Neural cell (in vitro differentiated cells): ENCODE data around the gene LRMDA. TPM values are rescaled to one million over a fixed set of nuclear protein-coding genes. Genes with fewer than 3 reads are reported as not detected.

ENCODE experiments used
- H2AFZ ChIP-seq: fragments of 200-600, 300-800 bp; sonication (generic), shearing (Covaris generic); 2 replicates; pipeline ENCODE4 v1.6.0; 2014; ENCODE audit warnings: low read depth, mild to moderate bottlenecking, antibody characterized with exemption, low read length, moderate library complexity
- H3F3A ChIP-seq: fragments of 200-600 bp; shearing (Covaris generic); 2 replicates; pipeline ENCODE4 v1.6.1; 2016; ENCODE audit warnings: mild to moderate bottlenecking, moderate library complexity, mixed read lengths, antibody characterized with exemption, low read length; ENCODE audit not compliant: insufficient read depth, poor library complexity, severe bottlenecking
- H3K27ac ChIP-seq: fragments of 200-600, 300-800 bp; sonication (generic), shearing (Covaris generic); 2 replicates; pipeline ENCODE4 v1.5.1; 2014; ENCODE audit warnings: mild to moderate bottlenecking, low read length, moderate library complexity
- H3K27me3 ChIP-seq: fragments of 300-800, 200-600 bp; sonication (generic), shearing (Covaris generic); 2 replicates; pipeline ENCODE4 v1.6.0; 2014; ENCODE audit warnings: mild to moderate bottlenecking, low read depth, low read length, moderate library complexity; ENCODE audit not compliant: insufficient read depth
- H3K36me3 ChIP-seq: fragments of 300-800, 200-600 bp; sonication (generic), shearing (Covaris generic); 2 replicates; pipeline ENCODE4 v1.5.1; 2014; ENCODE audit warnings: mild to moderate bottlenecking, antibody characterized with exemption, low read length, moderate library complexity; ENCODE audit not compliant: insufficient read depth
- H3K4me2 ChIP-seq: fragments of 300-800, 200-600 bp; sonication (generic), shearing (Covaris generic); 2 replicates; pipeline ENCODE4 v1.6.0; 2014; ENCODE audit warnings: mild to moderate bottlenecking, low read length
- H3K4me3 ChIP-seq: fragments of 300-800, 200-600 bp; sonication (generic), shearing (Covaris generic); 2 replicates; pipeline ENCODE4 v1.5.1; 2014; ENCODE audit warnings: mild to moderate bottlenecking, low read length, moderate library complexity
- H3K79me2 ChIP-seq: fragments of 200-600 bp; shearing (Covaris generic); replicated peaks from 2 replicates; pipeline ENCODE4 v1.6.0; 2014; ENCODE audit warnings: mild to moderate bottlenecking, low read length, moderate library complexity; ENCODE audit not compliant: insufficient read depth
- H3K9ac ChIP-seq: fragments of 300-800, 200-600 bp; sonication (generic), shearing (Covaris generic); 2 replicates; pipeline ENCODE4 v1.6.1; 2016; ENCODE audit warnings: mild to moderate bottlenecking, low read length, mixed read lengths
- H3K9me2 ChIP-seq: fragments of 200-600 bp; shearing (Covaris generic); 2 replicates; pipeline ENCODE4 v1.6.1; 2016; ENCODE audit warnings: mild to moderate bottlenecking, low read length, mixed read lengths; ENCODE audit not compliant: insufficient read depth
- H3K9me3 ChIP-seq: fragments of 200-600, 300-800 bp; sonication (generic), shearing (Covaris generic); 2 replicates; pipeline ENCODE4 v1.6.1; 2016; ENCODE audit warnings: mild to moderate bottlenecking, mixed run types, low read length, moderate library complexity, mixed read lengths
- H4K20me1 ChIP-seq: fragments of 200-600 bp; shearing (Covaris generic); 2 replicates; pipeline ENCODE4 v1.6.1; 2016; ENCODE audit warnings: mild to moderate bottlenecking, mixed run types; ENCODE audit not compliant: insufficient read depth
- EP300 ChIP-seq: fragments of 450-650 bp; conservative IDR thresholded peaks from 2 replicates; pipeline ENCODE4 v1.6.1; 2014; ENCODE audit warnings: antibody characterized with exemption, mild to moderate bottlenecking, moderate library complexity; ENCODE audit not compliant: poor library complexity, severe bottlenecking
- EZH2 ChIP-seq: fragments of 200-600, 300-800 bp; shearing (Covaris generic), sonication (generic); IDR thresholded peaks from 2 replicates; pipeline ENCODE4 v1.6.1; 2014; ENCODE audit warnings: antibody characterized with exemption, low read length, borderline replicate concordance, mild to moderate bottlenecking; ENCODE audit not compliant: insufficient read depth, poor library complexity, severe bottlenecking
- MXI1 ChIP-seq: fragments of 450-650 bp; conservative IDR thresholded peaks from 2 replicates; pipeline ENCODE4 v1.6.1; 2014; ENCODE audit warnings: antibody characterized with exemption, mild to moderate bottlenecking; ENCODE audit not compliant: poor library complexity, severe bottlenecking
- POLR2AphosphoS5 ChIP-seq: IDR thresholded peaks from 2 replicates; pipeline ENCODE4 v1.6.1; 2012
- RAD21 ChIP-seq: fragments of 450-650 bp; conservative IDR thresholded peaks from 2 replicates; pipeline ENCODE4 v1.6.1; 2014; ENCODE audit warnings: antibody characterized with exemption, mild to moderate bottlenecking, moderate library complexity
- SMC3 ChIP-seq: fragments of 450-650 bp; conservative IDR thresholded peaks from 2 replicates; pipeline ENCODE4 v1.6.1; 2014; ENCODE audit warnings: antibody characterized with exemption, mild to moderate bottlenecking, moderate library complexity; ENCODE audit not compliant: poor library complexity
- TAF1 ChIP-seq: IDR thresholded peaks from 2 replicates; pipeline ENCODE4 v1.6.1; 2012; ENCODE audit warnings: low read depth
- polyA plus RNA-seq: library from polyadenylated mRNA; depleted of rRNA; stranded (reverse); fragments of >200 nt; gene quantifications from 2 replicates; pipeline ENCODE4 v1.2.3, GENCODE V29; 2014
- TF ChIP-seq, protein P1 (sequence below): fragments of 450-650 bp; IDR thresholded peaks from 2 replicates; pipeline ENCODE4 v1.5.1; 2014; ENCODE audit warnings: antibody characterized with exemption, mild to moderate bottlenecking, moderate library complexity; ENCODE audit not compliant: poor library complexity, severe bottlenecking
- TF ChIP-seq, protein P2 (sequence below): IDR thresholded peaks from 2 replicates; pipeline ENCODE4 v1.6.1; 2012; ENCODE audit warnings: borderline replicate concordance

Gene LRMDA
- polyA plus RNA-seq, 1 donor from 2014 or later: 5.6 TPM

DNA sequence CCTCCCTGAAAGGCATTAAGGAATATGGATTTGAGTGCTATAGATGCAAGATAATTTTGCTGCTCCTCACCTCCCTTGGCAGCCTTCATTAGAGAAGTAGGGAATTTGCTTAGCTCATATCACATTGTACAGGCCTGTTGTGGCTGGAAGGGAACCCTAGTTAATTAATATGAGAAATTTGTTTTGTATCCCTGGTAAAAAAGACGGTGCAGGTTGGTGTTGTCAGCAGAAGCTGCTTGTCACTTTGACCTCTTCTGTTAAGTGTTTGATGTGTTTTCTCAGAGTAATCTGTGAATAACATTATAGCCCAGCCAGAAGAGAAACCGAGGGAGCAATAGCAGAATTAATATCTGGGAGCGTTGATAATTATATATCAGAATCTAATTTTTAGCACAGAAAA lies 278.4 kb downstream of the LRMDA start:
- H4K20me1 ChIP-seq: no peaks in the 10 kb centered on the region
- H3K27ac ChIP-seq: no peak overlapping the region
- H3K9me3 ChIP-seq: no peaks in the 10 kb centered on the region
- H3K9me2 ChIP-seq: no peaks in the 10 kb centered on the region
- TF ChIP-seq MXI1 (no peak), EP300 (no peak), SMC3 (no peak), POLR2AphosphoS5 (no peak), EZH2 (no peak), RAD21 (no peak), TAF1 (no peak)
- TF ChIP-seq, protein P1, sequence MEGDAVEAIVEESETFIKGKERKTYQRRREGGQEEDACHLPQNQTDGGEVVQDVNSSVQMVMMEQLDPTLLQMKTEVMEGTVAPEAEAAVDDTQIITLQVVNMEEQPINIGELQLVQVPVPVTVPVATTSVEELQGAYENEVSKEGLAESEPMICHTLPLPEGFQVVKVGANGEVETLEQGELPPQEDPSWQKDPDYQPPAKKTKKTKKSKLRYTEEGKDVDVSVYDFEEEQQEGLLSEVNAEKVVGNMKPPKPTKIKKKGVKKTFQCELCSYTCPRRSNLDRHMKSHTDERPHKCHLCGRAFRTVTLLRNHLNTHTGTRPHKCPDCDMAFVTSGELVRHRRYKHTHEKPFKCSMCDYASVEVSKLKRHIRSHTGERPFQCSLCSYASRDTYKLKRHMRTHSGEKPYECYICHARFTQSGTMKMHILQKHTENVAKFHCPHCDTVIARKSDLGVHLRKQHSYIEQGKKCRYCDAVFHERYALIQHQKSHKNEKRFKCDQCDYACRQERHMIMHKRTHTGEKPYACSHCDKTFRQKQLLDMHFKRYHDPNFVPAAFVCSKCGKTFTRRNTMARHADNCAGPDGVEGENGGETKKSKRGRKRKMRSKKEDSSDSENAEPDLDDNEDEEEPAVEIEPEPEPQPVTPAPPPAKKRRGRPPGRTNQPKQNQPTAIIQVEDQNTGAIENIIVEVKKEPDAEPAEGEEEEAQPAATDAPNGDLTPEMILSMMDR: no peak
- TF ChIP-seq, protein P2, sequence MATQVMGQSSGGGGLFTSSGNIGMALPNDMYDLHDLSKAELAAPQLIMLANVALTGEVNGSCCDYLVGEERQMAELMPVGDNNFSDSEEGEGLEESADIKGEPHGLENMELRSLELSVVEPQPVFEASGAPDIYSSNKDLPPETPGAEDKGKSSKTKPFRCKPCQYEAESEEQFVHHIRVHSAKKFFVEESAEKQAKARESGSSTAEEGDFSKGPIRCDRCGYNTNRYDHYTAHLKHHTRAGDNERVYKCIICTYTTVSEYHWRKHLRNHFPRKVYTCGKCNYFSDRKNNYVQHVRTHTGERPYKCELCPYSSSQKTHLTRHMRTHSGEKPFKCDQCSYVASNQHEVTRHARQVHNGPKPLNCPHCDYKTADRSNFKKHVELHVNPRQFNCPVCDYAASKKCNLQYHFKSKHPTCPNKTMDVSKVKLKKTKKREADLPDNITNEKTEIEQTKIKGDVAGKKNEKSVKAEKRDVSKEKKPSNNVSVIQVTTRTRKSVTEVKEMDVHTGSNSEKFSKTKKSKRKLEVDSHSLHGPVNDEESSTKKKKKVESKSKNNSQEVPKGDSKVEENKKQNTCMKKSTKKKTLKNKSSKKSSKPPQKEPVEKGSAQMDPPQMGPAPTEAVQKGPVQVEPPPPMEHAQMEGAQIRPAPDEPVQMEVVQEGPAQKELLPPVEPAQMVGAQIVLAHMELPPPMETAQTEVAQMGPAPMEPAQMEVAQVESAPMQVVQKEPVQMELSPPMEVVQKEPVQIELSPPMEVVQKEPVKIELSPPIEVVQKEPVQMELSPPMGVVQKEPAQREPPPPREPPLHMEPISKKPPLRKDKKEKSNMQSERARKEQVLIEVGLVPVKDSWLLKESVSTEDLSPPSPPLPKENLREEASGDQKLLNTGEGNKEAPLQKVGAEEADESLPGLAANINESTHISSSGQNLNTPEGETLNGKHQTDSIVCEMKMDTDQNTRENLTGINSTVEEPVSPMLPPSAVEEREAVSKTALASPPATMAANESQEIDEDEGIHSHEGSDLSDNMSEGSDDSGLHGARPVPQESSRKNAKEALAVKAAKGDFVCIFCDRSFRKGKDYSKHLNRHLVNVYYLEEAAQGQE: no peak
- no peak overlapping the region for H2AFZ ChIP-seq
- H3K9ac ChIP-seq: no peak overlapping the region
- no peak overlapping the region for H3K4me3 ChIP-seq
- no peaks in the 10 kb centered on the region for H3K79me2 ChIP-seq
- H3F3A ChIP-seq: peaks cover 3% of the 10 kb centered on the region
- H3K27me3 ChIP-seq: no peaks in the 10 kb centered on the region
- H3K4me2 ChIP-seq: no peak overlapping the region
- H3K36me3 ChIP-seq: no peaks in the 10 kb centered on the region

DNA sequence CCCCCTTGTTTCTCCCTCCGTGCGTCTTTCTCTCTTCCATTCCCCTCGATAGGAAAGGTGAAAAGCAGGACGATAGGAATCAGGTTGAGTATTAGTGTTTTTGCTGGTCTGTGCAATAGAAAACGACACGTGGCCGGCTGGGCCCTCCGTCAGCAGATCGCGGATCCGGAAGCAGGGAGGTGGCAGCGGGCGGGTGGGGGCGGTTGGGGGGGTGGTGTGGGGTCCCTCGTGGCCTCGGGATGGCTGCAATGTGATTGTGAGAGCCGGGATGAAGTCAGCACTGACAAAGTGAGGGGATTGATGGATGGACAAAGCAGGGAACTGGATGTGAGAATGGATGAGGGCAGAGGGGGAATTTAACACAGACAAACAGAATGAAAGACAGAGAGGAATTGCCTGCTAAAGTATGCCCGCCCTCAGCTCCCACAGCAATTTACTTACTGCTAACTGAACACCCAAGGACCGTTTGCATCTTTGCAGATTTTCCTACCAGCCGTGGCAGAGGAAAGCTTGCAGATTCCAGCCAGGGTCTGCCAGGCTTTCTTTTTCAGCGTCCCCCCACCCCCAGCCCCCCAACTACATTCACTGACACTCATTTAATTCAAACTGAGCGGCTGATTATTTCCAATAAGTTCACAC lies 280.9 kb downstream of the LRMDA start:
- H3K27me3 ChIP-seq: no peaks in the 10 kb centered on the region
- H3K9ac ChIP-seq: peak overlapping the region; percentile 43
- no peaks in the 10 kb centered on the region for H3K79me2 ChIP-seq
- H3K4me3 ChIP-seq: peak overlapping the region; percentile 12
- no peaks in the 10 kb centered on the region for H3K9me3 ChIP-seq
- no peaks in the 10 kb centered on the region for H3K9me2 ChIP-seq
- H3K4me2 ChIP-seq: peak overlapping the region; percentile 3
- no peak overlapping the region for H2AFZ ChIP-seq
- peak overlapping the region; percentile 59 for H3K27ac ChIP-seq
- TF ChIP-seq, protein P2: no peak
- no peak for TF ChIP-seq POLR2AphosphoS5
- TF ChIP-seq EZH2: no peak
- TF ChIP-seq SMC3: no peak
- no peak for TF ChIP-seq MXI1
- no peak for TF ChIP-seq RAD21
- TF ChIP-seq, protein P1: no peak
- TF ChIP-seq EP300: no peak
- TF ChIP-seq TAF1: no peak
- peaks cover 3% of the 10 kb centered on the region for H3F3A ChIP-seq
- no peaks in the 10 kb centered on the region for H4K20me1 ChIP-seq
- H3K36me3 ChIP-seq: no peaks in the 10 kb centered on the region
